Measurements from ENCODE around the gene COL26A1.

Gene COL26A1

GRCh38 chr7:101370836-101371235 lies 8.2 kb downstream of the COL26A1 start:
- DNase-seq (ENCODE audit: low read depth in 2 of 2), result no peak

GRCh38 chr7:101373812-101374614 lies 11.3 kb downstream of the COL26A1 start:
- no peak for DNase-seq (ENCODE audit: low read depth in 2 of 2)

GRCh38 chr7:101374990-101375389 lies 12.3 kb downstream of the COL26A1 start:
- DNase-seq (ENCODE audit: low read depth in 2 of 2), result no peak

- DNase-seq (ENCODE audit: low read depth in 2 of 2), result no peak
These were observed 13.9 kb downstream of the COL26A1 start for GRCh38 chr7:101376601-101377000.

GRCh38 chr7:101377189-101377736 lies 14.6 kb downstream of the COL26A1 start:
- no peak for DNase-seq (ENCODE audit: low read depth in 2 of 2)

- no peak for DNase-seq (ENCODE audit: low read depth in 2 of 2)
These were observed 16.1 kb downstream of the COL26A1 start for GRCh38 chr7:101378751-101379174.

- no peak for DNase-seq (ENCODE audit: low read depth in 2 of 2)
These were observed 16.6 kb downstream of the COL26A1 start for GRCh38 chr7:101379302-101379701.

GRCh38 chr7:101381549-101382111 lies 19.0 kb downstream of the COL26A1 start:
- DNase-seq (ENCODE audit: low read depth in 2 of 2), result no peak

- DNase-seq (ENCODE audit: low read depth in 2 of 2), result no peak
These were observed 20.3 kb downstream of the COL26A1 start for GRCh38 chr7:101382937-101383336.

- DNase-seq (ENCODE audit: low read depth in 2 of 2), result no peak
These were observed 23.5 kb downstream of the COL26A1 start for GRCh38 chr7:101386177-101386557.

- DNase-seq (ENCODE audit: low read depth in 2 of 2), result no peak
These were observed 24.0 kb downstream of the COL26A1 start for GRCh38 chr7:101386558-101387231.

GRCh38 chr7:101390901-101391301 lies 28.2 kb downstream of the COL26A1 start:
- DNase-seq (ENCODE audit: low read depth in 2 of 2), result no peak

- DNase-seq (ENCODE audit: low read depth in 2 of 2), result no peak
These were observed 29.3 kb downstream of the COL26A1 start for GRCh38 chr7:101391991-101392390.

GRCh38 chr7:101393865-101394264 lies 31.2 kb downstream of the COL26A1 start:
- DNase-seq (ENCODE audit: low read depth in 2 of 2), result no peak

GRCh38 chr7:101395376-101395775 lies 32.7 kb downstream of the COL26A1 start:
- no peak for DNase-seq (ENCODE audit: low read depth in 2 of 2)

GRCh38 chr7:101397243-101397642 lies 34.6 kb downstream of the COL26A1 start:
- no peak for DNase-seq (ENCODE audit: low read depth in 2 of 2)

- DNase-seq (ENCODE audit: low read depth in 2 of 2), result no peak
These were observed 35.2 kb downstream of the COL26A1 start for GRCh38 chr7:101397770-101398324.

- no peak for DNase-seq (ENCODE audit: low read depth in 2 of 2)
These were observed 36.0 kb downstream of the COL26A1 start for GRCh38 chr7:101398396-101399289.

GRCh38 chr7:101399759-101400158 lies 37.1 kb downstream of the COL26A1 start:
- DNase-seq (ENCODE audit: low read depth in 2 of 2), result no peak

- DNase-seq (ENCODE audit: low read depth in 2 of 2), result no peak
These were observed 38.1 kb downstream of the COL26A1 start for GRCh38 chr7:101400751-101401150.

- no peak for DNase-seq (ENCODE audit: low read depth in 2 of 2)
These were observed 38.9 kb downstream of the COL26A1 start for GRCh38 chr7:101401390-101402080.

Measured in stimulated activated CD8-positive, alpha-beta memory T cell treated with anti-CD3 and anti-CD28 coated beads, Interleukin-15, amount 100 ng/mL, for 4 hours (primary cell).